Embryonic facial prominence (tissue), 1 donor: ENCODE data around the gene ALOX15.
"Not testable (repeated sequence)": the region's sequence is repeated elsewhere in the genome, so short reads cannot be mapped to it uniquely, and the experiment has no call there.

Experiments
- DNase-seq: peaks from one replicate; pipeline ENCODE4 v3.0.0-alpha.2; 2016; ENCODE audit errors: extremely low spot score

The ALOX15 gene, protein sequence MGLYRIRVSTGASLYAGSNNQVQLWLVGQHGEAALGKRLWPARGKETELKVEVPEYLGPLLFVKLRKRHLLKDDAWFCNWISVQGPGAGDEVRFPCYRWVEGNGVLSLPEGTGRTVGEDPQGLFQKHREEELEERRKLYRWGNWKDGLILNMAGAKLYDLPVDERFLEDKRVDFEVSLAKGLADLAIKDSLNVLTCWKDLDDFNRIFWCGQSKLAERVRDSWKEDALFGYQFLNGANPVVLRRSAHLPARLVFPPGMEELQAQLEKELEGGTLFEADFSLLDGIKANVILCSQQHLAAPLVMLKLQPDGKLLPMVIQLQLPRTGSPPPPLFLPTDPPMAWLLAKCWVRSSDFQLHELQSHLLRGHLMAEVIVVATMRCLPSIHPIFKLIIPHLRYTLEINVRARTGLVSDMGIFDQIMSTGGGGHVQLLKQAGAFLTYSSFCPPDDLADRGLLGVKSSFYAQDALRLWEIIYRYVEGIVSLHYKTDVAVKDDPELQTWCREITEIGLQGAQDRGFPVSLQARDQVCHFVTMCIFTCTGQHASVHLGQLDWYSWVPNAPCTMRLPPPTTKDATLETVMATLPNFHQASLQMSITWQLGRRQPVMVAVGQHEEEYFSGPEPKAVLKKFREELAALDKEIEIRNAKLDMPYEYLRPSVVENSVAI

GRCh38 chr17:4641297-4642195, at the start of gene ALOX15:
Gene ALOX15 (minus strand): TSS chr17:4641678. CDS start chr17:4641651, 27 bp downstream.
- no peak for DNase-seq

DNA sequence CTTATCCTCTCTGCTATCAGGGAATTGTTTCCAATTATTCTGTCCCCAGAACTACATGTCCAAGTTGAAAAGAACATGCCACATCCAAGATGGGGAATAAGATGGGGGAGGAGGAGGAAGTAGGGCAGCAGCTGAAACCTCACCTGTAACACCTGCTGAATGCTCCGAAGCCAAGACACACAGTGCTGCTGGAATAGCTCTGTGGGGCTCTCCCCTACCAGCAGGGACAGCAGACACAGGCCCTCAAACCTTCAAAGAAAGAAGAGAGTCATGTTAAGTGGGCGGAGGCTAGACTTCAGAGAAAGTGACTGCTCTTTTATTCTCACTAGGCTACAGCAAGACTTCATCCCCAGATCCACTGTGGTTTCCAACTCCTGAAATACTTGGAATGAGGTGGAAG, 49.3 kb upstream of the ALOX15 start:
- no peak for DNase-seq

- DNase-seq, result not testable (repeated sequence)
Observed at GRCh38 chr17:4689872-4690271, 48.4 kb upstream of the ALOX15 start.

- DNase-seq, result not testable (repeated sequence)
Observed at GRCh38 chr17:4683739-4684138, 42.3 kb upstream of the ALOX15 start.

- no peak for DNase-seq
Observed at GRCh38 chr17:4679658-4680057, 38.2 kb upstream of the ALOX15 start.

- DNase-seq, result no peak
Observed at GRCh38 chr17:4678448-4679026, 37.1 kb upstream of the ALOX15 start.

DNA sequence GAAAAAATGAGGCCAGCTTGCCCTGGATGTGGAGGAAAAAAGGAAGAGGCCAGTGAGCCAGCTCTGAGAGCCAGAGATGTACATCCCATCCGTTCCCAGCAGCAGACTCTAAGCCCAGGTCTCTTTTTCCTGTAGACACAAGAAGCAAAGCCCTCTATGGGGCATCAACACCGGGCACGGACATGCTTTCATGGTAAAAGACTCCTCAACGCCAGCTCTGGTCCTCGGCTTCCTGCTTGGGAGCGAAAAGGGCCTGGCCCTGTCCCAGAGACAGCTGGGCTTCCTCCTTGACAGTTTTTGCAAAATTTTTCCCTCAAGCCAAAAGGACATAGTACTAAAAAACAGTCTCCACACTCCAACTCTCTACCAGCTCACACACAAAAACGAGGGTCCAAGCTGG, 35.3 kb upstream of the ALOX15 start:
- DNase-seq, result no peak

- no peak for DNase-seq
Observed at GRCh38 chr17:4675791-4676190, 34.3 kb upstream of the ALOX15 start.

- DNase-seq, result no peak
Observed at GRCh38 chr17:4674685-4674998, 33.2 kb upstream of the ALOX15 start.

DNA sequence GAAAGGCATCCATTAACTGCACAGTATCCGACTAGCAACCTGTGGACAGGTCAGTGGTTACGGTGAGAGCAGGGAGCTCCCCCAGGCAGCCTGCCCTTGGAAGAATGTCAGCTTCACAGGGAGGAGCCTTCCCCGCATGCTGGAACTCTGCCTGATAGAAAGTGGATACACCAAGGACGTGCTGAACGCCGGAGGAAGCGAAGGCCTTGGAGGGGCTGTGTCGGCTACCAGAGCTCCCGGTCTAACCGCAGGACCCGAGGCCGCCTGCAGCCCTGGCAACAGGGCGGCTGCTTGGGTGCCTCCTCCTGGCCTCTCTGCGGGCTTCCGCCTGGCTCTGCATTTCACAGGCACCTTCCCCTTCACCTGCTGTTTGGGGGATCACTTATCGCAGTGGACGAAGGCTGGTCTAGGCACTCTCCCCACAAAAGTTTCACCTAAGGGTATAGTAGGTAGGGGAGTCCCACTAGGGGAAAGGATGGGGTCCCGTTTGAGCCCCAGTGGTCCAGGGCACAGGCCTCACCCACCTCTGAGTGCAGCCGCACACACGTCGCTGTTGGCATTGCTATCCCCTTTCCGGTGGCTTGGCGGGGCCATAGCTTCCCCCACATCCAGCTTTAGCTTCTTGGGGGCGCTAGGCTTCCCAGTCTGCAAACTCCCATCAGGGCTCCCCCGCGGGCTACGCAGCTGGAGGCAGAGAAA, 32.7 kb upstream of the ALOX15 start:
- no peak for DNase-seq

DNA sequence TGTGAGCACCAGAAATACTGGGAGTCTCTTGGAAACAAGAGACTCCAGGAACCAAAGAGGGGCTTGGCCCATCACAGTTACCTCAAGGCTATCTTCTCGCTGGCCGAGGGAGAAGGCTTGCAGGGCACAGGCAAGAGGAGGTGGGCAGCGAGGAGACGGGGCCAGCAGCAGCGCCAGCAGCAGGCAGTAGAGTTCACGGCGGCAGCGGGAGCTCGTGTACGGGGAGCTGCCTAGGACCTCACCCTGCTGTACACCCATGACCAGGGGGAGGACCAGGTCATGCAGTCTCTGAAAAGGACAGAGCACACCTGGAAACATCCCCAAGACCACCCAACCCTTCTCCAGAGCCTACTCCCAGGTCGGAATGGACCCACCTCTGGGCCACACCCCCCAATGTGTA, 31.7 kb upstream of the ALOX15 start:
- no peak for DNase-seq

GRCh38 chr17:4672751-4673150, 31.3 kb upstream of the ALOX15 start:
- DNase-seq, result no peak

DNA sequence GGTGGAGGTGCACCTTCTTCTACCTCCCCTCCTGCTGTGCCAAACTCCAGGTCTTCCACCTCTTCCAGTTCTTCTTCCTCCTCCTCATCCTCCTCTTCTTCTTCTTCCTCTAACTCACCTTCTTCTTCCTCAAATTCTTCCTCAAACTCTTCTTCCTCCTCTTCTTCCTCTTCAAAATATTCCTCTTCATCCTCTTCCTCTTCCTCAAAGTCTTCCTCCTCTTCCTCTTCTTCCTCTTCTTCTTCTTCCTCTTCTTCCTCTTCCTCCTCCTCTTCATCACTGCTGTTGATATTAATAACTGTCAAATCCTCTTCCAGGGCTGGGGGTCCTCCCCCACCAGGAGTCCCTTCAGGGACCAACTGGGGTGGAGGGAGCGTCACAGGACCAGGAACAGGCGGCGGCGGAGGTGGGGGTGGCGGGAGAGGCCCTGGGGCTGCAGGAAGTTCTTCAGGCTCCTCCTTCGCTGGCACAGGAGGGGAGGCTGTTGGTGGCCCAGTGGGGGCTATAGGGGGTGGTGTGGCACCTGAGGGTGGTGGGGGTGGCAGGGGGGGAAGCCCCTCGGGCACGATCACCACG, 30.7 kb upstream of the ALOX15 start:
- no peak for DNase-seq

GRCh38 chr17:4667166-4667565, 25.7 kb upstream of the ALOX15 start:
- DNase-seq, result no peak

GRCh38 chr17:4666296-4666695, 24.8 kb upstream of the ALOX15 start:
- no peak for DNase-seq

- no peak for DNase-seq
Observed at GRCh38 chr17:4665027-4665426, 23.5 kb upstream of the ALOX15 start.

- DNase-seq, result no peak
Observed at GRCh38 chr17:4664230-4664629, 22.8 kb upstream of the ALOX15 start.

DNA sequence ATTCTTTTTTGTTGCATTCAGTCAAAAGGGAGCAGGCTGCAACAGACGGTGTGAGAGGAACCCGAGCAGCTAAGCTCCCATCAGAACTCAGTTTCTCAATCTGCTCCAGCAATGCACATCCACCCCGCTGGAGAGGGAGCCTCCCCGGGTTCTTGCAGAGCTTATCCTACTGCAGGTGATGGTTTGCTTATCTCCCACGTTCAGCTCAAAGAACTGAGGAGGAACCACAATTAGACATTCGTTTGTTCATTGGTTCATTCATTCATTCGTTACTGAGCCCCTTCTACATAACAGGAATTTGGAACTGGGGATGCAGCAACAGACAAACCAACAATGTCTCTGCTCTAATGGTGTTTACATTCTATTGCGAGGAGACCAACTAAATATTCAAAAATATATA, 22.2 kb upstream of the ALOX15 start:
- DNase-seq, result no peak

DNA sequence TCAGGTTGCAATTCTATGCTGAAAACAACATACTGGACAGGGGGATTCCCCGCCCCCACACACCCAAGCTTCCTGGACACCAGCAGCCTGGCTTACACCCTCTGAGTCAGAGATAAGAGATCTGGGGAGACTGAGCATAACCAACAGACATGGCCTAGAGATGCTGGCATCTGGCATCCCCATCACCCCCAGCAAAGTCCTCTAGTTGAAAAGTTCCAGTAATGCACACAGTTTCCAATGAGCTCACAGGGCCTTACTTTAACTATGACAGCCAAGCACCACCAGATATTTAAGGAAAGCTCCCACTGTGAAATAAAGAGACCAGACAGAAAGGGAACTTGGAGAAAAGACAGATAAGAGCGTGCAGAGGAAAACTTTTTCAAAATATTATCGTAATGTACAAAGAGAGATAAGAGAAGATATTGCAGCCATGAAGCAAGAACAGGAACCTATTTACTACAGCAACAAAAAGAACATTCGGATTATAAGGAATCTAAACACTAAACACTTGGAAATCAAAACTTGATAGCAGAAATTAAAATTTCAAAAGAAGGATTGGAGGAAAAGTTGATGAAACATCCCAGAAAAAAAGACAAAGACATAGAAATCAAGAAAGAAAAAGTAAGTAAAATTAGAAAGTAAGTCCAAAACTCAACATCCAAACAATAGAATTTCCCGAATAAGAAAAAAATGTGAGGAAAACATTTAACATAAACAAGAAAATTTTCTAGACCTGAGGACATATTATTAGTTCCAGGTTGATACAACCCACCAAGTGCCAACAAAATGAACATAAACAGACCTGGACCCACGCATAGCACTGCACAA, 17.2 kb upstream of the ALOX15 start:
- no peak for DNase-seq

DNA sequence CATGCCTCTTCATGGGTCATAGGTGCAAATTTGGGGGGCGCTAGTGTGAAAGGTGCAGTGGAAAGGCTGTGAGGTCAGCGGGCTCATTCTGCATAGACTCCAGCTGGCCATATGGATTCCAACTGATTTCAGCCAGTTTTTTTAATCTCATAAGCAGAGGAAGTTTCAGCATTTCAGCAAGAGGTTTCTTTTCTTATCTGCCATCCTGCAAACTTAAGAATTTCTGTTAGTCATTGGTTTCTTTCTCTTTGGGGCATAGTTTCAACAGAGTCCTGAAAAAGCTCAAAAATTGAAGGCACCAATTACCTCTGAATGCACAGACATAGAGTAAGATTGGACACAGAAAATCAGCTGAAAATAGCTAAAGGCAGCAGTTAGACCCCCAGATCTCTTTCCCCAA, 16.2 kb upstream of the ALOX15 start:
- DNase-seq, result no peak
